Endothelial cell of umbilical vein (primary cell): ENCODE results near the gene SLC9A2. TPM values are rescaled to one million over a fixed set of nuclear protein-coding genes. Genes with fewer than 3 reads are reported as not detected.

Source experiments
- BruUV-seq: library from RNA; stranded (reverse); fragments of 400-500 nt; replicated peaks from 2 replicates; lab custom pipeline; 2021; lab: Mats Ljungman, UMichigan
- CTCF ChIA-PET: fragments of 300-600, 350-600 bp; sonication (Branson Sonifier 250); formaldehyde crosslinking; loops from one replicate; lab custom pipeline; 2021; ENCODE audit warnings: antibody characterized with exemption, inconsistent platforms; lab: Charles Lee
- POLR2A ChIA-PET: fragments of 300-600, 350-600 bp; sonication (Branson Sonifier 250); formaldehyde crosslinking; loops from one replicate; lab custom pipeline; 2021; ENCODE audit warnings: antibody characterized with exemption, inconsistent platforms; lab: Charles Lee
- DNase-seq: peaks from one replicate; pipeline ENCODE4 v3.0.0-alpha.2; 2011; ENCODE audit warnings: low read depth, low spot score
- FAIRE-seq: peaks from 2 replicates; lab custom pipeline; 2011; peaks lifted over from hg19 to GRCh38; lab: Jason Lieb, UNC
- H2AFZ ChIP-seq: 2 replicates; pipeline ENCODE4 v1.6.0; 2012; ENCODE audit warnings: low read depth, low read length, control low read depth, inconsistent platforms
- H3K27ac ChIP-seq: 2 replicates; pipeline ENCODE4 v1.5.1; 2011; ENCODE audit warnings: low read depth, mild to moderate bottlenecking, control low read depth, low read length, moderate library complexity; ENCODE audit not compliant: insufficient read depth
- H3K27me3 ChIP-seq, 2 experiments: 2 replicates each; pipeline versions ENCODE4 v1.6.0 to v1.6.1; 2011; ENCODE audit warnings: low read length in 2 of 2, mixed read lengths in 1 of 2; ENCODE audit not compliant: control insufficient read depth in 2 of 2, insufficient read depth in 2 of 2
- H3K36me3 ChIP-seq, 2 experiments: 2 replicates in 1 of 2; 3 replicates in 1 of 2; pipeline ENCODE4 v1.5.1; 2011; ENCODE audit warnings: low read length in 2 of 2, mild to moderate bottlenecking in 1 of 2, moderate library complexity in 1 of 2; ENCODE audit not compliant: control insufficient read depth in 2 of 2, insufficient read depth in 2 of 2; ENCODE audit errors: extremely low read depth in 1 of 2
- H3K4me1 ChIP-seq: 3 replicates; pipeline ENCODE4 v1.5.1; 2011; ENCODE audit warnings: mild to moderate bottlenecking, low read length; ENCODE audit not compliant: control insufficient read depth, insufficient read depth; ENCODE audit errors: extremely low read depth
- H3K4me2 ChIP-seq: 2 replicates; pipeline ENCODE4 v1.6.1; 2011; ENCODE audit warnings: low read length, control low read depth, mixed read lengths; ENCODE audit not compliant: insufficient read depth
- H3K4me3 ChIP-seq, 3 experiments: fragments of 200-600 bp in 1 of 3; sonication (generic), shearing (Covaris generic) in 1 of 3; replicated peaks in 1 of 3; 2 replicates each; pipeline ENCODE4 v1.5.1; 2011 to 2016; ENCODE audit warnings: control low read depth in 3 of 3, low read length in 3 of 3, mild to moderate bottlenecking in 2 of 3, inconsistent platforms in 1 of 3, low read depth in 1 of 3, moderate library complexity in 1 of 3; ENCODE audit not compliant: insufficient read depth in 1 of 3
- H3K79me2 ChIP-seq: 2 replicates; pipeline ENCODE4 v1.6.0; 2012; ENCODE audit warnings: low read length, inconsistent platforms; ENCODE audit not compliant: control insufficient read depth, insufficient read depth
- H3K9ac ChIP-seq: replicated peaks from 2 replicates; pipeline ENCODE3; 2011; ENCODE audit warnings: low read length, control low read depth; ENCODE audit not compliant: insufficient read depth; ENCODE audit errors: extremely low read depth
- H3K9me1 ChIP-seq: replicated peaks from 3 replicates; pipeline ENCODE4 v1.6.0; 2011; ENCODE audit warnings: mild to moderate bottlenecking, low read length; ENCODE audit not compliant: control insufficient read depth, insufficient read depth; ENCODE audit errors: extremely low read depth
- H3K9me3 ChIP-seq: replicated peaks from 2 replicates; pipeline ENCODE4 v1.5.1; 2012; ENCODE audit warnings: low read length, inconsistent platforms; ENCODE audit not compliant: control insufficient read depth, insufficient read depth
- H4K20me1 ChIP-seq: replicated peaks from 2 replicates; pipeline ENCODE3; 2011; ENCODE audit warnings: mild to moderate bottlenecking, low read length; ENCODE audit not compliant: control insufficient read depth, insufficient read depth; ENCODE audit errors: extremely low read depth
- EZH2 ChIP-seq: IDR thresholded peaks from 2 replicates; pipeline ENCODE4 v1.6.1; 2012; ENCODE audit warnings: borderline replicate concordance, low read depth, mild to moderate bottlenecking, moderate library complexity, low read length, inconsistent platforms; ENCODE audit not compliant: severe bottlenecking
- FOS ChIP-seq: IDR thresholded peaks from 2 replicates; pipeline ENCODE4 v1.6.1; 2011; ENCODE audit warnings: mild to moderate bottlenecking, low read length, moderate library complexity, borderline replicate concordance; ENCODE audit not compliant: insufficient read depth
- GATA2 ChIP-seq: IDR thresholded peaks from 2 replicates; pipeline ENCODE4 v1.7.0; 2011; ENCODE audit warnings: low read depth, mild to moderate bottlenecking, moderate library complexity, mixed read lengths, low read length; ENCODE audit not compliant: insufficient read length, insufficient read depth
- JUN ChIP-seq: IDR thresholded peaks from 2 replicates; pipeline ENCODE4 v1.6.1; 2011; ENCODE audit warnings: borderline replicate concordance, low read depth; ENCODE audit not compliant: insufficient read length, insufficient read depth
- MYC ChIP-seq: IDR thresholded peaks from one replicate; pipeline ENCODE4 v1.6.1; 2011; ENCODE audit warnings: mild to moderate bottlenecking, low read depth, low read length
- POLR2A ChIP-seq: IDR thresholded peaks from 2 replicates; pipeline ENCODE4 v1.6.1; 2012; ENCODE audit warnings: low read depth, mild to moderate bottlenecking, control low read depth, low read length
- POLR2AphosphoS5 ChIP-seq: IDR thresholded peaks from 2 replicates; pipeline ENCODE4 v1.6.1; 2012; ENCODE audit warnings: low read depth, mild to moderate bottlenecking, control low read depth, low read length, moderate library complexity; ENCODE audit not compliant: insufficient read depth
- dilution Hi-C: fragments of 300-500 bp; cut with MboI; formaldehyde crosslinking; loops from one replicate; pipeline ENCODE4 v1.15.0; 2019; ENCODE audit warnings: low sequenced_read_pairs; ENCODE audit not compliant: extremely low pct_ligation_motif_present
- intact Hi-C: fragments of 100-400 bp; cut with micrococcal nuclease; formaldehyde crosslinking; loops from one replicate; pipeline ENCODE4 v1.10.0; 2022
- polyA plus RNA-seq, 4 experiments: library from polyadenylated mRNA; depleted of rRNA in 3 of 4; stranded (reverse) in 3 of 4; unstranded in 1 of 4; fragments of >200 nt; gene quantifications; 2 replicates each; pipeline versions ENCODE4 v1.2.1 to v1.2.3, GENCODE V29; 2011 to 2012; ENCODE audit warnings: missing spikeins in 1 of 4
- total RNA-seq: library from RNA; stranded (reverse); gene quantifications from 2 replicates; pipeline ENCODE4 v1.2.3, GENCODE V29; 2021
- TF ChIP-seq, protein P1 (sequence below), 2 donors: IDR thresholded peaks; 1 replicate in 1 of 2; 2 replicates in 1 of 2; pipeline ENCODE4 v1.5.1; 2011; ENCODE audit warnings: low read length in 2 of 2, mild to moderate bottlenecking in 2 of 2, moderate library complexity in 2 of 2, control low read depth in 1 of 2, inconsistent platforms in 1 of 2, low read depth in 1 of 2; ENCODE audit not compliant: insufficient read depth in 1 of 2; ENCODE audit errors: extremely low read depth in 1 of 2
- TF ChIP-seq, protein P2 (sequence below): IDR thresholded peaks from 2 replicates; pipeline ENCODE4 v1.6.1; 2011; ENCODE audit not compliant: insufficient read depth, insufficient read length

The SLC9A2 gene
- total and polyA plus RNA-seq, 2 donors (not counting 3 experiments of a cell fraction or from before 2014, with no cell fraction given) = 0.03 TPM; not detected in 1

DNA sequence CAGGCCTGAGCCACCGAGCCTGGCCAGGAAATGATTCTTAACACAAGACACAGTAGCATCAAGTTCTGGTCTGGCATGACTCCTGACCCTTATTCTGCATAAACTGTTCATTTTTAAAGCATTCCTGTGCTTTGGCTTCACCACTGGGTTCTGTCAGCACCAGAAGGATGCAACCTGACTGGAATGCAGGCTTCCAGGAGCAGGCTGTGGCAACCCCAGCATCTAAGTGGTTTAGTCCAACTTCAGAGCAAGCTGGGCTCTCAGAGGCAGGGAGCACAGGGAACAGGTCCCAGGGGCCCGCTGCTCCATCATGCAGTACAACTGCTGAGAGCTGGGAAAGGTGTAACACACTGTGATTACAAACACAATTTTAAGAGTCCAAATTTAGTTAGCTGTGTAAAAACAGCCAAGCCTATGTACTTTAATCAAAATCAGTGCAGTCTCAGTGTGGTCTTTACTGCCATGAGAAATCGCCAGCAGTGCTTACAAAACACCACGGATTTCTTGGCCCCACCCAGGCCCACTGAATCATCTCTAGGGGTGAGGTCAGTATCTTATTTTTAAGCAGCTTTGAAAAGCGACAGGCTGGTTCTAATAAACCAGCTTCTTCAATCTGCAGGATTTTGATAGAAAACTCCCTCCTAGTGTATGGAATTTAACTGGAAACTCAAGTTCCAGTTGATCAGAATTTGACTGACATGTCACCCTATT lies 98.1 kb downstream of the SLC9A2 start:
- POLR2A ChIA-PET = no interaction called here
- Histone ChIP-seq H3K36me3 (peaks cover 0 to 11% of the 10 kb centered on the region in 2 experiments), H2AFZ (no peak overlapping the region), H3K27me3 (no peaks in the 10 kb centered on the region), H3K4me2 (no peak overlapping the region), H3K79me2 (no peaks in the 10 kb centered on the region), H3K4me3 (no peak overlapping the region), H3K27ac (no peak overlapping the region), H4K20me1 (no peaks in the 10 kb centered on the region), H3K4me1 (no peaks in the 10 kb centered on the region), H3K9ac (no peak overlapping the region), H3K9me1 (no peaks in the 10 kb centered on the region), H3K9me3 (no peaks in the 10 kb centered on the region)
- no TSS peak for BruUV-seq
- CTCF ChIA-PET = no interaction called here
- TF ChIP-seq FOS = no peak
- TF ChIP-seq POLR2AphosphoS5 = no peak
- no peak for TF ChIP-seq POLR2A
- TF ChIP-seq, protein P1, sequence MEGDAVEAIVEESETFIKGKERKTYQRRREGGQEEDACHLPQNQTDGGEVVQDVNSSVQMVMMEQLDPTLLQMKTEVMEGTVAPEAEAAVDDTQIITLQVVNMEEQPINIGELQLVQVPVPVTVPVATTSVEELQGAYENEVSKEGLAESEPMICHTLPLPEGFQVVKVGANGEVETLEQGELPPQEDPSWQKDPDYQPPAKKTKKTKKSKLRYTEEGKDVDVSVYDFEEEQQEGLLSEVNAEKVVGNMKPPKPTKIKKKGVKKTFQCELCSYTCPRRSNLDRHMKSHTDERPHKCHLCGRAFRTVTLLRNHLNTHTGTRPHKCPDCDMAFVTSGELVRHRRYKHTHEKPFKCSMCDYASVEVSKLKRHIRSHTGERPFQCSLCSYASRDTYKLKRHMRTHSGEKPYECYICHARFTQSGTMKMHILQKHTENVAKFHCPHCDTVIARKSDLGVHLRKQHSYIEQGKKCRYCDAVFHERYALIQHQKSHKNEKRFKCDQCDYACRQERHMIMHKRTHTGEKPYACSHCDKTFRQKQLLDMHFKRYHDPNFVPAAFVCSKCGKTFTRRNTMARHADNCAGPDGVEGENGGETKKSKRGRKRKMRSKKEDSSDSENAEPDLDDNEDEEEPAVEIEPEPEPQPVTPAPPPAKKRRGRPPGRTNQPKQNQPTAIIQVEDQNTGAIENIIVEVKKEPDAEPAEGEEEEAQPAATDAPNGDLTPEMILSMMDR (IDR thresholded peaks at IDR 0.05; ENCODE audit: extremely low read depth in 1 of 2, insufficient read depth in 1 of 2, low read depth in 1 of 2, low read length in 2 of 2) = no peak
- TF ChIP-seq EZH2 = no peak
- no peak for TF ChIP-seq JUN
- no peak for TF ChIP-seq MYC
- TF ChIP-seq, protein P2, sequence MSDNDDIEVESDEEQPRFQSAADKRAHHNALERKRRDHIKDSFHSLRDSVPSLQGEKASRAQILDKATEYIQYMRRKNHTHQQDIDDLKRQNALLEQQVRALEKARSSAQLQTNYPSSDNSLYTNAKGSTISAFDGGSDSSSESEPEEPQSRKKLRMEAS = no peak
- no peak for TF ChIP-seq GATA2
- DNase-seq (no peak), FAIRE-seq (no peak)
- intact Hi-C loops (no loop called here), dilution Hi-C loops (no loop called here)
